COLO668 (cell line): Measurements from ENCODE around the gene DAO.

ENCODE experiments used
- DNase-seq: peaks from one replicate; lab custom pipeline; 2025; ENCODE audit not compliant: unreplicated experiment; lab: John Stamatoyannopoulos, UW

Gene DAO

GRCh38 chr12:108918206-108918605 lies 38.3 kb downstream of the DAO start:
- no peak for DNase-seq

DNA sequence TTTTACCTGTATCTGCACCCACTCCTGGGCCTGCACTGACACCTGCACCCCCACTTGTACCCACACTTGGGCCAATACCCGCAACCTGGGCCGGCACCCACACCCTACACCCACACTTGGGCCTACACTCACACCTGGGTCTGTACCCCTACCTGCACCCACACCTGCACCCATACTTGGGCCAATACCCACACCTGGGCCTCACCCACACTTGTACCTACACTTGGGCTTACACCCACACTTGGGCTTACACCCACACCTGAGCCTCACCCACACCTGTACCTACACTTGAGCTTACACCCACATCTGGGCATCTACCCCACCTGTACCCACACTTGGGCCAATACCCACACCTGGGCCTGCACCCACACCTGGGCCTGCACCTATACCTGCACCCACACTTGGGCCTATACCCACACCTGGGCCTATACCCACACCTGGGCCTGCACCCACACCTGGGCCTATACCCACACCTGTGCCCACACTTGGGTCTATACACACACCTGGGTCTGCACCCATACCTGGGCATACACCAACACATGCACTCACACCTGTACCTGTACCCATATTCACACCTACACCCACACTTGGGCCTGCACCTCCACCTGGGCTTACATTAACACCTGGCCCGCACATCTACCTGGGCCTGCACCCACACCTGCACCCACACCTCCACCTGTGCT lies 39.2 kb downstream of the DAO start:
- DNase-seq: no peak

DNA sequence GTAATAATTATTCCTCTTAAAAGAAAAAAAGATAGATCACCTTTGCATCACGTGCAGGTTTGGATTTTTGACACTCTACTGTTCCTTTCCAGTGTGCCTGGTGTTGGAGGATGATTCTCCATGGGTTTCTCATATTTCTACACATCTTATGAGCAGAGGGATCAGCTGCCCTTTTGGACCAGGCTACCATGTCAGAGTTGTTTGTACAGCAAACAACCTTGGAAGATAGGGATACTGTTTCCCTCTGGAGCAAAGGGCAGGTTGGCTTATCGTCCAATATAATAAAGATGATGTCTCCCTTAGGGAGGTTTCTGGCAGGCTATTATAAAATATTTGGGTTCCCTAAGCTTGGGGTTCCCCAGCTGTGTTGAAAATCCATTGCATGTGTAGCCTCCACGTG lies 42.1 kb downstream of the DAO start:
- DNase-seq: no peak

DNA sequence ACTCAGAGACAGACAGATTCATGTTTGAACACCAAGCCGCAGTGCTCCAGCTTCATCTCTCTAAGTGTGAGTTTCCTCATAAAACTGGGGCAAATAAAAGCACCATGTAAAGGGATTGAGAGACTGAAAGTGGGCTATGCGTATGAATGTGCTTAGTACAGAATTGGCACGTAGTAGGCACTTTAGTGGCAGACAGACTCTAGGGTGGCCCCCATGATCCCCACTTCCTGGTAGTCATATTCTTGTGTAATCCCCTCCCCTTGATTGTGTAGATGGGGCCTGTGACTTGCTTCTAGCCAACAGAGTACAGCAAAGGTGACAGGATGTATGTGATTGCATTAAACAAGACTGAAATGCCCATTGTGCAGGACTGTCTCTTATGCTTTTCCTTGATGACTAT lies 43.0 kb downstream of the DAO start:
- DNase-seq: no peak

DNA sequence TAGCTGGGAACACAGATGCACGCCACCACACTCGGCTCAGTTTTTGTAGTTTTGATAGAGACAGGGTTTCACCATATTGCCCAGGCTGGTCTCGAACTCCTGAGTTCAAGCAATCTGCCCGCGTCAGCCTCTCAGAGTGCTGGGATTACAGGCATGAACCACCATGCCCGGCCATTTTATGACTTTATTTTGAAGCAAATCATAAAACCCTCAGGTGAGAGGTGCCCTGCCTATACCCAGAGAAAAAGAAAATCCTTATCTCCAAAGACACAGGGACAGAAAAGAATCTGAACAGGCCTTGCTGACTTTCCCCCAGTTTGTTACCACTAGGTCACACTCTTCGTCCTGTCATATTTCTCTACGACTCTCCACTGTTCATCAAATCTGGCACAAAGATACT lies 48.8 kb downstream of the DAO start:
- DNase-seq: no peak

GRCh38 chr12:108930155-108930554 lies 50.3 kb downstream of the DAO start:
- DNase-seq: no peak

GRCh38 chr12:108930756-108931155 lies 50.9 kb downstream of the DAO start:
- no peak for DNase-seq

DNA sequence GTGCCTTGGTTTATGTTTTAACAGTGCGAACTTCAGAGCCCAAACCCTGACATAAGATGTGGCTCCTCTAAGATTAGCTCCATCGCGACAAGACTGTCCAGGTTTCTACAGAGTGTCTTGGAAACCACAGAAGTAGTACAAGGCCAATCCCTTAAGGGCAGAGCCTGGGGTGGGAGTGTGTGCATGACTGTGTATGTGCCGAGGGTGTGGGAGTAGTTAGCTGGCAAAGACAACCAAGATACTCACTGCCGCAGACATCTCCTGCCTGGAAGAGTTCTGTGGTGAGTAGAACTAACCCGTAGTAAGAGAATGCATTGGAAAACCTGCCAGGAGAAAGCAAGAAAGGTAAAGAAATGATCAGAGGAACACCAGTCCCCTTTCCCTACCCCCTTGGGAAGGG lies 54.1 kb downstream of the DAO start:
- DNase-seq: no peak

DNA sequence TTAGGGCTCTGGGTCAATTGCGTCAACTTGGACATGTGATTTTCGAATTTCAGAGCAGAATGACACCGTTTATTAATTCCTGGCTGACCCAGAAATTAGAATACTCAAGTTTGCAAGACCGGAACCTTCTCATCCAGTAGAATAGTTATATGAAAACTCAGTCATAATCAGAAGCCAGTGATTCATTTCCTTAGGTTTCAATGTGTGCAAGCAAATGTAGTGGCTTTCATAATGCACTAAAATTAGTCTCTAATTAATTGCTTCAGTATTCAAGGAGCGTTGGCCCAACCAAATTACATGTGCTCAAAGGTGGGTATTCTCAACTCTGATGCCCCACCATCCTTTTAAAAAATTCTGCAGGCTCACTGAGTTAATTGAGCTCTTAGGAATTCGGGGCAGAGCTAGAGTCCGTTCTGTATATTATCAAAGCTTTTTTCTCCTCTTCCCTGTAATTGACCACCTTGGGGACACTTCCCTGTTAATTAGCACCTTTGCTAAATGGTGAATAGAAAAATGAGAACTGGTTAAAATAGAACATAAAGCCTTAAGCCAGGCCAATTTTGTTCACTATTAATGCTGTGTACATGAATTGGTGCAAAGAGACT lies 55.4 kb downstream of the DAO start:
- DNase-seq: no peak

GRCh38 chr12:108938247-108938924 lies 58.5 kb downstream of the DAO start:
- DNase-seq: no peak

- DNase-seq: no peak
These were observed 59.7 kb downstream of the DAO start for GRCh38 chr12:108939594-108939993.

DNA sequence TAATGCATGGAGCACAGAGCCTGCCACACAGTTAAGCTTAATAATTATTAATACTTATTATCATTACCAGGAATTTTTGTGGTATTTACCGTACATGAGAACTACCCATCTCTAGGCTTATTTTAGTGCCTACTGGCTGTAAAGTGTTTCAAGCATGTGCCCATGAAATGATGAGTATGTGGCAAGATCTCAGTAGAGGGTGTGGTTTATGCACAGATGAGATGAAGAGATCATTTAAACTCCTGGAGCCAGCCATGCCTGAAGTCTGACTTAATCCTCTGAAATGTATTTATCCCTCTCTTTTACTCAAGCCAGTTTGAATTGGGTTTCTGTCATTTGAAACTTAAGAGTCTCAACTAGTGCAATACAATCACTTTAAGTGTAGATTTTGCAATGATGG lies 60.2 kb downstream of the DAO start:
- no peak for DNase-seq

DNA sequence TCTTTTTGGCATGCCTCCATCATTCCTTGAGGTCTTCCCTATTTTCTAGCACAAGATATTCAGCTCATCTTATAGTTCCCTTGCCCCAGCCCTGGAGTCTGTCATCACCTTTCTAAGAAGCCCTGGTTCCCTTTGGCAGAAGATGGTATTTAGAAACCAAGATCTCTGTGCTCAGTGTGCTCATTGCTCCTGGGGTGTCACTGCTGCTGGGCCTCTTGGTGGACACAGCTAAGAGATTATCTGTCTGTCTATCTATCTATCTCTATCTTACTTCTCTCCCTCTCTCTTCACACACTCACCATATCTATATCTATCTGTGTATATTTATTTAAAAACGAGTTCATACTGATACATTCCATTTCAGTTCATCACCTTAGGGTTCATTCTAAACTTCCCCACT lies 67.2 kb downstream of the DAO start:
- DNase-seq: no peak

DNA sequence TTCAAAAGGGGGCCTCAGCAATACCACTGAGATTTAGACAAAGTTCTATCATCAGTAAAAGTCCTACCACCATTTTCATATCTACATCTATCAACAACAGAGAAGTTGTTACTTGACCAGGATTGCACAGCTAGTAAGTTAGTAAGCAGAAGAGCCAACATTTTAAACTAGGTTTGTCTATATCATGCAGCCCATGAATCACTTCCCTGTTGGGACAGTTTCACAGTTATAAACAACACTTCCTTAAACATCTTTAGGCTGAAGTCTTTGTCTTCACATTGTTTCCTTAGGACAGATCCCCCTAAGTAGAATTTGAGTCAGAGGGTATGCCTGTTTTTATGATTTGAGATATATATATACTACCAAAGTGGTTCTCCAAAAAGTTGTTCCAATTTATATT lies 68.5 kb downstream of the DAO start:
- no peak for DNase-seq

GRCh38 chr12:108949976-108950375 lies 70.1 kb downstream of the DAO start:
- no peak for DNase-seq
